KMS-11 (cell line): ENCODE data around the gene CPNE5.

Source experiments
- H2AFZ ChIP-seq: fragments of 200-600 bp; sonication (generic); 2 replicates; pipeline ENCODE4 v1.6.1; 2016; ENCODE audit warnings: antibody characterized with exemption, mixed run types, low read depth
- H3K27ac ChIP-seq: fragments of 200-600 bp; sonication (generic); 2 replicates; pipeline ENCODE4 v1.6.1; 2016; ENCODE audit warnings: mild to moderate bottlenecking, mixed run types
- H3K27me3 ChIP-seq: fragments of 200-600 bp; sonication (generic); 2 replicates; pipeline ENCODE4 v1.6.1; 2017; ENCODE audit warnings: mild to moderate bottlenecking, low read depth, mixed run types, moderate library complexity; ENCODE audit not compliant: insufficient read depth
- H3K36me3 ChIP-seq: fragments of 200-600 bp; sonication (generic); 2 replicates; pipeline ENCODE4 v1.6.1; 2017; ENCODE audit warnings: mild to moderate bottlenecking, mixed run types; ENCODE audit not compliant: insufficient read depth
- H3K4me1 ChIP-seq: fragments of 200-600 bp; sonication (generic); 2 replicates; pipeline ENCODE4 v1.6.1; 2016; ENCODE audit warnings: mild to moderate bottlenecking, low read depth, mixed run types; ENCODE audit not compliant: poor library complexity, severe bottlenecking
- H3K4me2 ChIP-seq: fragments of 200-600 bp; sonication (generic); 2 replicates; pipeline ENCODE4 v1.7.0; 2016; ENCODE audit warnings: mild to moderate bottlenecking, mixed run types
- H3K4me3 ChIP-seq: fragments of 200-600 bp; sonication (generic); IDR thresholded peaks from 2 replicates; pipeline ENCODE4 v1.6.1; 2017; ENCODE audit warnings: low read depth, low read length, mixed read lengths; ENCODE audit not compliant: insufficient read depth
- H3K79me2 ChIP-seq: fragments of 200-600 bp; sonication (generic); 2 replicates; pipeline ENCODE4 v1.6.1; 2016; ENCODE audit warnings: low read depth, mixed run types; ENCODE audit not compliant: insufficient read depth
- H3K9ac ChIP-seq: fragments of 200-600 bp; sonication (generic); 2 replicates; pipeline ENCODE4 v1.6.1; 2016; ENCODE audit warnings: mild to moderate bottlenecking, mixed run types
- H4K20me1 ChIP-seq: fragments of 200-600 bp; sonication (generic); 2 replicates; pipeline ENCODE4 v1.6.1; 2016; ENCODE audit warnings: mild to moderate bottlenecking, mixed run types; ENCODE audit not compliant: insufficient read depth
- CTCF ChIP-seq: fragments of 200-600 bp; sonication (generic); conservative IDR thresholded peaks from 2 replicates; pipeline ENCODE4 v1.6.1; 2017; ENCODE audit warnings: low read depth, mild to moderate bottlenecking, antibody characterized with exemption, low read length, moderate library complexity, mixed read lengths

Gene CPNE5

GRCh38 chr6:36804563-36804962 is 34.7 kb downstream of the CPNE5 start:
- Histone ChIP-seq H3K4me1 (no peaks in the 10 kb centered on the region), H3K4me3 (no peak overlapping the region), H3K4me2 (no peak overlapping the region), H3K9ac (no peak overlapping the region), H3K27ac (no peak overlapping the region), H3K79me2 (no peaks in the 10 kb centered on the region), H2AFZ (no peak overlapping the region), H3K27me3 (no peaks in the 10 kb centered on the region), H3K36me3 (no peaks in the 10 kb centered on the region), H4K20me1 (no peaks in the 10 kb centered on the region)
- no peak for TF ChIP-seq CTCF

GRCh38 chr6:36803908-36804307 is 35.3 kb downstream of the CPNE5 start:
- TF ChIP-seq CTCF = no peak
- Histone ChIP-seq H2AFZ (no peak overlapping the region), H3K27ac (no peak overlapping the region), H3K36me3 (no peaks in the 10 kb centered on the region), H4K20me1 (no peaks in the 10 kb centered on the region), H3K4me3 (no peak overlapping the region), H3K9ac (no peak overlapping the region), H3K27me3 (no peaks in the 10 kb centered on the region), H3K4me2 (no peak overlapping the region), H3K79me2 (no peaks in the 10 kb centered on the region), H3K4me1 (no peaks in the 10 kb centered on the region)

- Histone ChIP-seq H3K27me3 (no peaks in the 10 kb centered on the region), H3K4me1 (no peaks in the 10 kb centered on the region), H3K79me2 (no peaks in the 10 kb centered on the region), H3K4me2 (no peak overlapping the region), H3K9ac (no peak overlapping the region), H3K36me3 (no peaks in the 10 kb centered on the region), H4K20me1 (no peaks in the 10 kb centered on the region), H3K4me3 (no peak overlapping the region), H2AFZ (no peak overlapping the region), H3K27ac (no peak overlapping the region)
- TF ChIP-seq CTCF = no peak
Observed at GRCh38 chr6:36803482-36803881, 35.8 kb downstream of the CPNE5 start.

- Histone ChIP-seq H3K4me3 (no peak overlapping the region), H3K4me1 (no peaks in the 10 kb centered on the region), H2AFZ (no peak overlapping the region), H3K79me2 (no peaks in the 10 kb centered on the region), H4K20me1 (no peaks in the 10 kb centered on the region), H3K9ac (no peak overlapping the region), H3K36me3 (no peaks in the 10 kb centered on the region), H3K27ac (no peak overlapping the region), H3K4me2 (no peak overlapping the region), H3K27me3 (no peaks in the 10 kb centered on the region)
- TF ChIP-seq CTCF = no peak
Observed at GRCh38 chr6:36800223-36801076, 38.8 kb downstream of the CPNE5 start.
